Panc1 (cell line): ENCODE data around the gene JAG1. TPM values are rescaled to one million over a fixed set of nuclear protein-coding genes. Genes with fewer than 3 reads are reported as not detected.

Experiments
- ATAC-seq: fragments of 200-7000 bp; cut with Tn5 transposase; 2 replicates; pipeline ENCODE4 v1.9.1; 2020; ENCODE audit warnings: mild to moderate bottlenecking, moderate library complexity
- BruUV-seq: library from RNA; stranded (reverse); fragments of 400-500 nt; replicated peaks from 2 replicates; lab custom pipeline; 2021; lab: Mats Ljungman, UMichigan
- CTCF ChIA-PET: fragments of 300-600 bp; sonication (Branson Sonifier 250); formaldehyde crosslinking; loops from one replicate; lab custom pipeline; 2022; ENCODE audit warnings: antibody characterized with exemption; lab: Charles Lee
- POLR2A ChIA-PET: fragments of 300-600 bp; sonication (Branson Sonifier 250); formaldehyde crosslinking; loops from one replicate; lab custom pipeline; 2022; ENCODE audit warnings: antibody characterized with exemption; lab: Charles Lee
- DNase-seq: peaks from one replicate; pipeline ENCODE4 v3.0.0-alpha.2; 2010; ENCODE audit warnings: low read depth, low spot score
- H3K27ac ChIP-seq: 2 replicates; pipeline ENCODE4 v1.5.1; 2011; ENCODE audit warnings: mild to moderate bottlenecking, low read length, inconsistent platforms
- H3K27me3 ChIP-seq: fragments of 200-500 bp; sonication (Bioruptor generic); 2 replicates; pipeline ENCODE4 v1.6.0; 2014; ENCODE audit warnings: low read length, inconsistent platforms; ENCODE audit not compliant: control insufficient read depth, insufficient read depth
- H3K36me3 ChIP-seq: fragments of 200-500 bp; sonication (Bioruptor generic); 2 replicates; pipeline ENCODE4 v1.5.1; 2014; ENCODE audit warnings: inconsistent platforms, mild to moderate bottlenecking, low read length, moderate library complexity; ENCODE audit not compliant: control insufficient read depth, insufficient read depth
- H3K4me1 ChIP-seq: 2 replicates; pipeline ENCODE4 v1.5.1; 2011; ENCODE audit warnings: inconsistent platforms, mild to moderate bottlenecking, low read length, moderate library complexity; ENCODE audit not compliant: control insufficient read depth, insufficient read depth
- H3K4me3 ChIP-seq, 2 experiments: 2 replicates each; pipeline ENCODE4 v1.5.1; 2011 to 2012; ENCODE audit warnings: low read depth in 2 of 2, low read length in 2 of 2, mild to moderate bottlenecking in 2 of 2, inconsistent platforms in 1 of 2, moderate library complexity in 1 of 2
- H3K9me3 ChIP-seq: fragments of 200-500 bp; sonication (Bioruptor generic); 2 replicates; pipeline ENCODE4 v1.5.1; 2014; ENCODE audit warnings: low read depth, mild to moderate bottlenecking, inconsistent platforms, low read length, moderate library complexity; ENCODE audit not compliant: control insufficient read depth, insufficient read depth
- POLR2AphosphoS5 ChIP-seq: IDR thresholded peaks from 2 replicates; pipeline ENCODE4 v1.6.1; 2012; ENCODE audit warnings: mild to moderate bottlenecking, low read depth, low read length, moderate library complexity
- SIN3A ChIP-seq: IDR thresholded peaks from 2 replicates; pipeline ENCODE4 v1.6.1; 2012; ENCODE audit warnings: low read depth, mild to moderate bottlenecking, low read length, moderate library complexity, borderline replicate concordance; ENCODE audit not compliant: insufficient read depth
- TCF7L2 ChIP-seq: IDR thresholded peaks from 2 replicates; pipeline ENCODE4 v1.6.1; 2011; ENCODE audit warnings: mild to moderate bottlenecking, low read depth, low read length, inconsistent platforms
- in situ Hi-C: cut with HindIII; loops from 2 replicates; pipeline ENCODE4 v1.10.0; 2016; ENCODE audit warnings: low sequenced_read_pairs, low pct_unique_long_range_greater_than_20kb
- intact Hi-C: fragments of 100-400 bp; cut with micrococcal nuclease; formaldehyde crosslinking; loops from one replicate; pipeline ENCODE4 v1.10.0; 2022; ENCODE audit not compliant: unreplicated experiment
- total RNA-seq: library from RNA; stranded (reverse); gene quantifications from one replicate; pipeline ENCODE4 v1.2.1, GENCODE V29; 2021; ENCODE audit not compliant: unreplicated experiment
- TF ChIP-seq, protein P1 (sequence below): fragments of 450-650 bp; IDR thresholded peaks from 2 replicates; pipeline ENCODE4 v1.5.1; 2017; ENCODE audit warnings: mild to moderate bottlenecking
- TF ChIP-seq, protein P2 (sequence below), 2 experiments: IDR thresholded peaks; 2 replicates each; pipeline ENCODE4 v1.6.1; 2011 to 2012; ENCODE audit warnings: low read depth in 2 of 2, control low read depth in 1 of 2, low read length in 1 of 2, mild to moderate bottlenecking in 1 of 2, moderate library complexity in 1 of 2; ENCODE audit not compliant: insufficient read depth in 1 of 2

JAG1 gene
- total RNA-seq, 1 experiment from 2014 or later, result 21.2 TPM

DNA sequence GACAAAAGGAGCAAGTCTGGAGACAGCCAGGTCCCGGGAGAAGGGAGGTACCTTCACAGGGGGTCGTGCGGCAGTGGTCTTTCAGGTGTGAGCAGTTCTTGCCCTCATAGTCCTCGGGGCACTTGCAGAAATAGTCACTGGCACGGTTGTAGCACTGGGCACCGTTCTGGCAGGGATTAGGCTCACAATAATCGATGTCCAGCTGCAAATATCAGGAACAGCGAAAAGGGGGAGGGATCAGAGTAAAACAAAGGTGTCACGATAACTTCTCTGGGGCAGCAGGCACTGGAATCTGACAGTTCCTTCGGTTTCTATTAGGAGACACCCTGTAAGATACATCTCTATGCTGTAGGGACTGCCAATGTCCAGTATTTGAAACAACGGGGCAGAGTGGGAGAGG lies 25.9 kb downstream of the JAG1 start:
- in situ Hi-C loops, result no loop called here

DNA sequence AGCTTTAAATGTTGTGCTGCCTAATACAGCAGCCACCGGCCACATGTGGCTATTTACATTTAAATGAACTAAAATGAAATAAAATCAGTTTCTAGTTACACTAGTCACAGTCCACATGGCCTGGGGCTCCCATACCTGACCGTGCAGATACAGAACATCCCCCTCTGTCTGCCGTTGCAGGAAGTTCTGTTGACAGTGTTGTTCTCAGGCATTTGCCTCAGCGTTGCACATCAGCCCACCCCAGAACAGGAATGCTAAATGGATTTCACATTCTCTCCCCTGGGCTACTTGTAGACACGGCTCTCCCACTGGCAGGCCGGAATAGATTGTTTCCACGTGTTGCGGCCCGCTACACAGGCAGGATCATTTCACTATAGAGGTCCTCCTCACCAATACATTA lies 26.3 kb downstream of the JAG1 start:
- TF ChIP-seq, protein P1, sequence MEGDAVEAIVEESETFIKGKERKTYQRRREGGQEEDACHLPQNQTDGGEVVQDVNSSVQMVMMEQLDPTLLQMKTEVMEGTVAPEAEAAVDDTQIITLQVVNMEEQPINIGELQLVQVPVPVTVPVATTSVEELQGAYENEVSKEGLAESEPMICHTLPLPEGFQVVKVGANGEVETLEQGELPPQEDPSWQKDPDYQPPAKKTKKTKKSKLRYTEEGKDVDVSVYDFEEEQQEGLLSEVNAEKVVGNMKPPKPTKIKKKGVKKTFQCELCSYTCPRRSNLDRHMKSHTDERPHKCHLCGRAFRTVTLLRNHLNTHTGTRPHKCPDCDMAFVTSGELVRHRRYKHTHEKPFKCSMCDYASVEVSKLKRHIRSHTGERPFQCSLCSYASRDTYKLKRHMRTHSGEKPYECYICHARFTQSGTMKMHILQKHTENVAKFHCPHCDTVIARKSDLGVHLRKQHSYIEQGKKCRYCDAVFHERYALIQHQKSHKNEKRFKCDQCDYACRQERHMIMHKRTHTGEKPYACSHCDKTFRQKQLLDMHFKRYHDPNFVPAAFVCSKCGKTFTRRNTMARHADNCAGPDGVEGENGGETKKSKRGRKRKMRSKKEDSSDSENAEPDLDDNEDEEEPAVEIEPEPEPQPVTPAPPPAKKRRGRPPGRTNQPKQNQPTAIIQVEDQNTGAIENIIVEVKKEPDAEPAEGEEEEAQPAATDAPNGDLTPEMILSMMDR, result no peak
- TF ChIP-seq POLR2AphosphoS5 (no peak), TCF7L2 (no peak), SIN3A (no peak)
- TF ChIP-seq, protein P2, sequence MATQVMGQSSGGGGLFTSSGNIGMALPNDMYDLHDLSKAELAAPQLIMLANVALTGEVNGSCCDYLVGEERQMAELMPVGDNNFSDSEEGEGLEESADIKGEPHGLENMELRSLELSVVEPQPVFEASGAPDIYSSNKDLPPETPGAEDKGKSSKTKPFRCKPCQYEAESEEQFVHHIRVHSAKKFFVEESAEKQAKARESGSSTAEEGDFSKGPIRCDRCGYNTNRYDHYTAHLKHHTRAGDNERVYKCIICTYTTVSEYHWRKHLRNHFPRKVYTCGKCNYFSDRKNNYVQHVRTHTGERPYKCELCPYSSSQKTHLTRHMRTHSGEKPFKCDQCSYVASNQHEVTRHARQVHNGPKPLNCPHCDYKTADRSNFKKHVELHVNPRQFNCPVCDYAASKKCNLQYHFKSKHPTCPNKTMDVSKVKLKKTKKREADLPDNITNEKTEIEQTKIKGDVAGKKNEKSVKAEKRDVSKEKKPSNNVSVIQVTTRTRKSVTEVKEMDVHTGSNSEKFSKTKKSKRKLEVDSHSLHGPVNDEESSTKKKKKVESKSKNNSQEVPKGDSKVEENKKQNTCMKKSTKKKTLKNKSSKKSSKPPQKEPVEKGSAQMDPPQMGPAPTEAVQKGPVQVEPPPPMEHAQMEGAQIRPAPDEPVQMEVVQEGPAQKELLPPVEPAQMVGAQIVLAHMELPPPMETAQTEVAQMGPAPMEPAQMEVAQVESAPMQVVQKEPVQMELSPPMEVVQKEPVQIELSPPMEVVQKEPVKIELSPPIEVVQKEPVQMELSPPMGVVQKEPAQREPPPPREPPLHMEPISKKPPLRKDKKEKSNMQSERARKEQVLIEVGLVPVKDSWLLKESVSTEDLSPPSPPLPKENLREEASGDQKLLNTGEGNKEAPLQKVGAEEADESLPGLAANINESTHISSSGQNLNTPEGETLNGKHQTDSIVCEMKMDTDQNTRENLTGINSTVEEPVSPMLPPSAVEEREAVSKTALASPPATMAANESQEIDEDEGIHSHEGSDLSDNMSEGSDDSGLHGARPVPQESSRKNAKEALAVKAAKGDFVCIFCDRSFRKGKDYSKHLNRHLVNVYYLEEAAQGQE (IDR thresholded peaks at IDR 0.05; ENCODE audit: insufficient read depth in 1 of 2, low read depth in 2 of 2, low read length in 1 of 2), result no peak
- peaks cover 24% of the 10 kb centered on the region for H3K36me3 ChIP-seq
- CTCF ChIA-PET, result no interaction called here
- no peaks in the 10 kb centered on the region for H3K27me3 ChIP-seq
- H3K4me1 ChIP-seq, result no peaks in the 10 kb centered on the region
- ATAC-seq (peak; percentile 55; the same call in 1 of the 2 replicates), DNase-seq (no peak)
- POLR2A ChIA-PET, result no interaction called here
- H3K9me3 ChIP-seq, result no peaks in the 10 kb centered on the region
- intact Hi-C loops, result no loop called here
- no peak overlapping the region for H3K27ac ChIP-seq
- no TSS peak for BruUV-seq
- in situ Hi-C loops, result no loop called here
- no peak overlapping the region for H3K4me3 ChIP-seq

More for the DNA sequence above, 25.9 kb downstream of the JAG1 start:
- peaks cover 24% of the 10 kb centered on the region for H3K36me3 ChIP-seq
- no TSS peak for BruUV-seq
- H3K4me1 ChIP-seq, result no peaks in the 10 kb centered on the region
- intact Hi-C loops, result no loop called here
- ATAC-seq (no peak), DNase-seq (no peak)
- no peaks in the 10 kb centered on the region for H3K9me3 ChIP-seq
- TF ChIP-seq SIN3A (no peak), POLR2AphosphoS5 (no peak), TCF7L2 (no peak)
- TF ChIP-seq, protein P1, result no peak
- TF ChIP-seq, protein P2 (IDR thresholded peaks at IDR 0.05; ENCODE audit: insufficient read depth in 1 of 2, low read depth in 2 of 2, low read length in 1 of 2), result no peak
- CTCF ChIA-PET, result no interaction called here
- H3K4me3 ChIP-seq, result no peak overlapping the region
- no peak overlapping the region for H3K27ac ChIP-seq
- POLR2A ChIA-PET, result no interaction called here
- H3K27me3 ChIP-seq, result no peaks in the 10 kb centered on the region
